ENCODE data around the gene MRPS9.

DNA sequence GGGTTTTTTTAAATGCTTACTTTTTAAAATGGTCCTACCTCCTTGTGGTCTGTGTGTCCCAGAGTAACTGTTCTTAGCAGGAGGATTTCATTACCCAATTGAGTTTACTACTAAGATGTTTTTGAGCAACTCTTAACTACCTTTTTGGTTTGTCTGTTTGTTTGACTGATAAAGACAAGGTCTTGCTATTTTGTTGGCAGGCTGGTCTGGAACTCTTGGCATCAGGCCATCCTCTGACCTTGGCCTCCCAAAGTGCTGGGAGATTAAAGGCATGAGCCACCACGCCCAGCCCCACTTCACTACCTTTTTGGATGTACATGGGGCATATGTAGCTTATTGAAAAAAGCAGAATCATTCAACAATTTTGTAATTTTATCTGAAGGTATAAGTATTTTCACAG lies 14.9 kb downstream of the MRPS9 start:
- TF ChIP-seq CTCF (IDR thresholded peaks at IDR 0.05; ENCODE audit: insufficient read depth, low read length, poor library complexity, severe bottlenecking) (no peak), EZH2phosphoT487 (conservative IDR thresholded peaks at IDR 0.05; ENCODE audit: low read length) (no peak)
